HG03066 (cell line): ENCODE measurements around the gene THBD.

ENCODE experiments used
- ATAC-seq: cut with Tn5 transposase; IDR thresholded peaks from one replicate; pipeline ENCODE4 v1.9.1; 2021; ENCODE audit warnings: low read depth; ENCODE audit not compliant: unreplicated experiment

Gene THBD

GRCh38 chr20:23084845-23085365 is 35.4 kb upstream of the THBD start:
- no peak for ATAC-seq

GRCh38 chr20:23084282-23084844 is 34.9 kb upstream of the THBD start:
- no peak for ATAC-seq

- no peak for ATAC-seq
Measured at GRCh38 chr20:23083553-23084220, 34.2 kb upstream of the THBD start.

- no peak for ATAC-seq
Measured at GRCh38 chr20:23082846-23083552, 33.5 kb upstream of the THBD start.

GRCh38 chr20:23081263-23081819 is 31.9 kb upstream of the THBD start:
- no peak for ATAC-seq

GRCh38 chr20:23080521-23080920 is 31.0 kb upstream of the THBD start:
- ATAC-seq, result no peak

- no peak for ATAC-seq
Measured at GRCh38 chr20:23079926-23080325, 30.5 kb upstream of the THBD start.

- ATAC-seq, result no peak
Measured at GRCh38 chr20:23079016-23079351, 29.5 kb upstream of the THBD start.

GRCh38 chr20:23078351-23079015 is 29.0 kb upstream of the THBD start:
- ATAC-seq, result no peak

GRCh38 chr20:23077277-23077676 is 27.8 kb upstream of the THBD start:
- ATAC-seq, result no peak

GRCh38 chr20:23074052-23074451 is 24.6 kb upstream of the THBD start:
- ATAC-seq, result no peak

GRCh38 chr20:23072892-23073586 is 23.6 kb upstream of the THBD start:
- ATAC-seq, result no peak

GRCh38 chr20:23071996-23072395 is 22.5 kb upstream of the THBD start:
- ATAC-seq, result no peak

GRCh38 chr20:23071398-23071797 is 21.9 kb upstream of the THBD start:
- ATAC-seq, result no peak

- ATAC-seq, result no peak
Measured at GRCh38 chr20:23069108-23069507, 19.6 kb upstream of the THBD start.

GRCh38 chr20:23068283-23068682 is 18.8 kb upstream of the THBD start:
- ATAC-seq, result no peak

- ATAC-seq, result no peak
Measured at GRCh38 chr20:23066772-23067171, 17.3 kb upstream of the THBD start.

GRCh38 chr20:23065266-23066201 is 16.1 kb upstream of the THBD start:
- ATAC-seq, result no peak

GRCh38 chr20:23063581-23063980 is 14.1 kb upstream of the THBD start:
- no peak for ATAC-seq
